DMS114 treated with DMSO at 0.1 percent for 48 hours (cell line): ENCODE data around the gene LYST.
"Not testable (repeated sequence)": the region's sequence is repeated elsewhere in the genome, so short reads cannot be mapped to it uniquely, and the experiment has no call there.

Experiments used
- DNase-seq: peaks from one replicate; lab custom pipeline; 2025; ENCODE audit not compliant: unreplicated experiment; lab: John Stamatoyannopoulos, UW

Gene LYST

GRCh38 chr1:235766794-235767285, 99.9 kb downstream of the LYST start:
- no peak for DNase-seq

- DNase-seq: no peak
Observed at GRCh38 chr1:235763962-235764361, 102.7 kb downstream of the LYST start.

- DNase-seq: no peak
Observed at GRCh38 chr1:235759336-235759735, 107.4 kb downstream of the LYST start.

- no peak for DNase-seq
Observed at GRCh38 chr1:235758931-235759330, 107.8 kb downstream of the LYST start.

- no peak for DNase-seq
Observed at GRCh38 chr1:235757587-235758096, 109.1 kb downstream of the LYST start.

GRCh38 chr1:235754186-235754585, 112.5 kb downstream of the LYST start:
- not testable (repeated sequence) for DNase-seq

GRCh38 chr1:235749755-235750300, 116.9 kb downstream of the LYST start:
- DNase-seq: no peak

- DNase-seq: no peak
Observed at GRCh38 chr1:235748747-235749146, 118.0 kb downstream of the LYST start.

- no peak for DNase-seq
Observed at GRCh38 chr1:235746245-235746644, 120.5 kb downstream of the LYST start.

GRCh38 chr1:235745503-235746136, 121.1 kb downstream of the LYST start:
- no peak for DNase-seq

GRCh38 chr1:235742914-235743599, 123.6 kb downstream of the LYST start:
- no peak for DNase-seq

- no peak for DNase-seq
Observed at GRCh38 chr1:235741294-235741693, 125.4 kb downstream of the LYST start.

- no peak for DNase-seq
Observed at GRCh38 chr1:235739631-235740030, 127.1 kb downstream of the LYST start.

- no peak for DNase-seq
Observed at GRCh38 chr1:235739124-235739523, 127.6 kb downstream of the LYST start.

- DNase-seq: no peak
Observed at GRCh38 chr1:235737751-235738150, 129.0 kb downstream of the LYST start.

- DNase-seq: no peak
Observed at GRCh38 chr1:235736263-235736662, 130.4 kb downstream of the LYST start.

GRCh38 chr1:235735621-235736020, 131.1 kb downstream of the LYST start:
- DNase-seq: no peak

GRCh38 chr1:235734335-235734734, 132.4 kb downstream of the LYST start:
- DNase-seq: no peak

- DNase-seq: no peak
Observed at GRCh38 chr1:235730007-235730406, 136.7 kb downstream of the LYST start.

GRCh38 chr1:235726557-235726956, 140.1 kb downstream of the LYST start:
- no peak for DNase-seq

GRCh38 chr1:235725434-235725833, 141.3 kb downstream of the LYST start:
- no peak for DNase-seq

- DNase-seq: no peak
Observed at GRCh38 chr1:235724730-235725129, 142.0 kb downstream of the LYST start.
